ENCODE measurements around the gene INCENP. TPM values are rescaled to one million over a fixed set of nuclear protein-coding genes. Genes with fewer than 3 reads are reported as not detected.

The INCENP gene
- total and polyA plus RNA-seq, 10 of the 15 experiments (the other 5 are each of a cell fraction or from before 2014, with no cell fraction given): 1.4 to 96.8 (median 29.0) TPM

GRCh38 chr11:62124186-62125113 lies 639 bp downstream of the INCENP start (continued):
- TF ChIP-seq PBX3 (IDR thresholded peaks at IDR 0.05; ENCODE audit: insufficient replicate concordance, low read depth, low read length) (peak; percentile 78), MYB (IDR thresholded peaks at IDR 0.05; ENCODE audit: borderline replicate concordance, low read depth, low read length) (no peak), POLR2AphosphoS5 (IDR thresholded peaks at IDR 0.05; ENCODE audit: low read length) (no peak; the same call in 1 of the 2 replicates)

DNA sequence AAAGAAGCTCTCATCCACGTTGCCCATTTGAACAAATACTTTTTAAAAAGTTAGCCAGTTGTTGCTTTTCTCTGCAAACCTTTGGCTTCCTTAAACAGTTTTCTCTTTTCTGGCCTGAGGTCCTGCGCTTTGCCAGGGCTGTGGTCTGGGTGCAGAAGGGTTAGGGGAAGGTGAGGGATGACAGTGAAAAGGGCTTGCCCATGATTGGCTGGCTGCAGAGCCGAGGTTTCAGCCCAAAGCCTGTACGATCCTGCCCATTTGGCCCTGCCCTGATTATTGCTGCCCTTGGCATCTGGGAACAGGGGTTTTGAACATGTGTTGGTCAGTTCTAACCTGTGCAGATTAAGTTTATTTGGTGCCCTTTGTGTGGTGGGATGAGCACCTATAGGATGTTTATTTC lies 1.5 kb downstream of the INCENP start:
- WGBS (ENCODE audit: insufficient coverage, insufficient replicate concordance, low lambda C conversion rate, missing lambda C conversion rate): 0% methylated on average over 4 of the region's 4 CpGs
- no peaks in the 10 kb centered on the region for H3K9me3 ChIP-seq (replicated peaks; ENCODE audit: control insufficient read depth, insufficient read depth, low read length)
- no peak for TF ChIP-seq MEF2B (IDR thresholded peaks at IDR 0.05; ENCODE audit: partially characterized antibody, poor library complexity, severe bottlenecking)
- TF ChIP-seq, protein P1, sequence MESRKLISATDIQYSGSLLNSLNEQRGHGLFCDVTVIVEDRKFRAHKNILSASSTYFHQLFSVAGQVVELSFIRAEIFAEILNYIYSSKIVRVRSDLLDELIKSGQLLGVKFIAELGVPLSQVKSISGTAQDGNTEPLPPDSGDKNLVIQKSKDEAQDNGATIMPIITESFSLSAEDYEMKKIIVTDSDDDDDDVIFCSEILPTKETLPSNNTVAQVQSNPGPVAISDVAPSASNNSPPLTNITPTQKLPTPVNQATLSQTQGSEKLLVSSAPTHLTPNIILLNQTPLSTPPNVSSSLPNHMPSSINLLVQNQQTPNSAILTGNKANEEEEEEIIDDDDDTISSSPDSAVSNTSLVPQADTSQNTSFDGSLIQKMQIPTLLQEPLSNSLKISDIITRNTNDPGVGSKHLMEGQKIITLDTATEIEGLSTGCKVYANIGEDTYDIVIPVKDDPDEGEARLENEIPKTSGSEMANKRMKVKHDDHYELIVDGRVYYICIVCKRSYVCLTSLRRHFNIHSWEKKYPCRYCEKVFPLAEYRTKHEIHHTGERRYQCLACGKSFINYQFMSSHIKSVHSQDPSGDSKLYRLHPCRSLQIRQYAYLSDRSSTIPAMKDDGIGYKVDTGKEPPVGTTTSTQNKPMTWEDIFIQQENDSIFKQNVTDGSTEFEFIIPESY (IDR thresholded peaks at IDR 0.05): no peak
- no peak for TF ChIP-seq RCOR1 (conservative IDR thresholded peaks at IDR 0.05; ENCODE audit: low read depth, low read length)
- TF ChIP-seq YBX1 (IDR thresholded peaks at IDR 0.05): no peak
- no peak for TF ChIP-seq IRF3 (IDR thresholded peaks at IDR 0.05)
- TF ChIP-seq CBFB (IDR thresholded peaks at IDR 0.05; ENCODE audit: low read depth): no peak
- no peak for TF ChIP-seq TAF1 (IDR thresholded peaks at IDR 0.05; ENCODE audit: borderline replicate concordance, low read depth, low read length)
- no peak for TF ChIP-seq ZNF24 (IDR thresholded peaks at IDR 0.05)
- TF ChIP-seq ZNF384 (IDR thresholded peaks at IDR 0.05; ENCODE audit: borderline replicate concordance, low read depth, low read length): no peak
- TF ChIP-seq MEF2A (IDR thresholded peaks at IDR 0.05; ENCODE audit: insufficient read depth, low read depth, low read length): no peak
- TF ChIP-seq STAT3 (IDR thresholded peaks at IDR 0.05; ENCODE audit: low read depth, low read length): no peak
- TF ChIP-seq NBN (IDR thresholded peaks at IDR 0.05): no peak
- TF ChIP-seq, protein P2, sequence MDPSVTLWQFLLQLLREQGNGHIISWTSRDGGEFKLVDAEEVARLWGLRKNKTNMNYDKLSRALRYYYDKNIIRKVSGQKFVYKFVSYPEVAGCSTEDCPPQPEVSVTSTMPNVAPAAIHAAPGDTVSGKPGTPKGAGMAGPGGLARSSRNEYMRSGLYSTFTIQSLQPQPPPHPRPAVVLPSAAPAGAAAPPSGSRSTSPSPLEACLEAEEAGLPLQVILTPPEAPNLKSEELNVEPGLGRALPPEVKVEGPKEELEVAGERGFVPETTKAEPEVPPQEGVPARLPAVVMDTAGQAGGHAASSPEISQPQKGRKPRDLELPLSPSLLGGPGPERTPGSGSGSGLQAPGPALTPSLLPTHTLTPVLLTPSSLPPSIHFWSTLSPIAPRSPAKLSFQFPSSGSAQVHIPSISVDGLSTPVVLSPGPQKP (IDR thresholded peaks at IDR 0.05; ENCODE audit: low read depth, low read length): no peak
- no peaks in the 10 kb centered on the region for H4K20me1 ChIP-seq (ENCODE audit: control insufficient read depth, insufficient read depth)
- H3K27ac ChIP-seq (ENCODE audit: control insufficient read depth, insufficient read depth): no peak overlapping the region
- peak overlapping the region; percentile 95 for H3K4me3 ChIP-seq
- H3K36me3 ChIP-seq (ENCODE audit: control insufficient read depth in 2 of 2, insufficient read depth in 2 of 2, low read length in 1 of 2): peaks cover 2 to 24% of the 10 kb centered on the region in 2 experiments; a peak in 3 of 4 replicates
- no peak for DNase-seq (ENCODE audit: low read depth, low spot score)
- peaks cover 56% of the 10 kb centered on the region for H3K79me2 ChIP-seq (ENCODE audit: control insufficient read depth, insufficient read depth, low read length)
- H3K27me3 ChIP-seq (replicated peaks in 1 of 2; ENCODE audit: control insufficient read depth in 2 of 2, insufficient read depth in 2 of 2, low read length in 1 of 2): no peaks in the 10 kb centered on the region
- RAD21 ChIA-PET (ENCODE audit: unreplicated experiment): interaction anchor here (2.1 kb wide), 1 partner anchor 43 kb away, joined by 4 read pairs; no protein-coding TSS in a partner anchor
- peak overlapping the region; percentile 0; the same call in 1 of the 2 replicates for H3K9ac ChIP-seq (ENCODE audit: control insufficient read depth, insufficient read depth, low read length)
- peak overlapping the region; percentile 56 for H3K4me2 ChIP-seq (ENCODE audit: control insufficient read depth, insufficient read depth)
- SMC1A ChIA-PET (ENCODE audit: uncharacterized antibody, unreplicated experiment): no interaction called here
- H3K4me1 ChIP-seq (ENCODE audit: control insufficient read depth, insufficient read depth, low read length): no peaks in the 10 kb centered on the region
- no peak overlapping the region for H2AFZ ChIP-seq (ENCODE audit: control insufficient read depth, low read depth, low read length)
- ATAC-seq: no peak
- POLR2A ChIA-PET: interaction anchor here (0.8 kb wide), 1 partner anchor 13 kb away, joined by 3 read pairs; no protein-coding TSS in a partner anchor
- in situ Hi-C loops (cut with MboI) (no loop called here), intact Hi-C loops (cut with micrococcal nuclease; ENCODE audit: unreplicated experiment) (no loop called here)
- CTCF ChIA-PET: interaction anchor here (1.0 kb wide), 1 partner anchor 226 kb away, joined by 3 read pairs; no protein-coding TSS in a partner anchor
- no TSS peak for BruUV-seq (replicated peaks)
- FAIRE-seq: no peak
